DND-41 (cell line): ENCODE results near the gene NPAS2.

Source experiments
- ATAC-seq: fragments of 200-7000 bp; cut with Tn5 transposase; 3 replicates; pipeline ENCODE4 v1.9.1; 2021; ENCODE audit warnings: low read depth; ENCODE audit not compliant: insufficient read depth
- DNase-seq: peaks from one replicate; pipeline ENCODE4 v3.0.0-alpha.2; 2020
- H2AFZ ChIP-seq: 2 replicates; pipeline ENCODE4 v1.6.0; 2012; ENCODE audit warnings: low read depth, low read length
- H3K27ac ChIP-seq: 2 replicates; pipeline ENCODE4 v1.5.1; 2012; ENCODE audit warnings: low read length, inconsistent platforms
- H3K27me3 ChIP-seq: fragments of 200-600 bp; sonication (generic); 2 replicates; pipeline ENCODE4 v1.6.0; 2012; ENCODE audit warnings: low read length, mild to moderate bottlenecking, inconsistent platforms; ENCODE audit not compliant: insufficient read depth, poor library complexity
- H3K36me3 ChIP-seq: 2 replicates; pipeline ENCODE4 v1.5.1; 2012; ENCODE audit warnings: low read length, inconsistent platforms; ENCODE audit not compliant: insufficient read depth
- H3K4me1 ChIP-seq: 2 replicates; pipeline ENCODE4 v1.5.1; 2012; ENCODE audit warnings: mild to moderate bottlenecking, low read length; ENCODE audit not compliant: insufficient read depth
- H3K4me2 ChIP-seq: 2 replicates; pipeline ENCODE4 v1.6.0; 2012; ENCODE audit warnings: mild to moderate bottlenecking, moderate library complexity, low read length, inconsistent platforms; ENCODE audit not compliant: insufficient read depth
- H3K4me3 ChIP-seq, 2 experiments: fragments of 200-600 bp in 1 of 2; shearing (Covaris generic) in 1 of 2; 2 replicates each; pipeline ENCODE4 v1.5.1; 2012 to 2016; ENCODE audit warnings: inconsistent platforms in 2 of 2, low read length in 2 of 2, mild to moderate bottlenecking in 2 of 2, low read depth in 1 of 2, moderate library complexity in 1 of 2
- H3K79me2 ChIP-seq: 2 replicates; pipeline ENCODE4 v1.6.0; 2012; ENCODE audit warnings: low read length, inconsistent platforms; ENCODE audit not compliant: insufficient read depth
- H3K9ac ChIP-seq: 2 replicates; pipeline ENCODE4 v1.6.0; 2012; ENCODE audit warnings: low read depth, mild to moderate bottlenecking, inconsistent platforms, low read length, moderate library complexity
- H3K9me3 ChIP-seq: 2 replicates; pipeline ENCODE4 v1.5.1; 2012; ENCODE audit warnings: low read length, moderate library complexity, mild to moderate bottlenecking, inconsistent platforms; ENCODE audit not compliant: insufficient read depth, severe bottlenecking
- H4K20me1 ChIP-seq: 2 replicates; pipeline ENCODE4 v1.6.0; 2012; ENCODE audit warnings: low read length; ENCODE audit not compliant: insufficient read depth
- CTCF ChIP-seq: IDR thresholded peaks from 2 replicates; pipeline ENCODE4 v1.5.1; 2012; ENCODE audit warnings: borderline replicate concordance, low read length, moderate library complexity, mild to moderate bottlenecking; ENCODE audit not compliant: poor library complexity, severe bottlenecking; ENCODE audit errors: extremely low read depth
- EZH2 ChIP-seq: IDR thresholded peaks from 3 replicates; pipeline ENCODE4 v1.6.1; 2012; ENCODE audit warnings: borderline replicate concordance, low read depth, mild to moderate bottlenecking, moderate library complexity, low read length, inconsistent platforms; ENCODE audit not compliant: severe bottlenecking

The NPAS2 gene

GRCh38 chr2:100814043-100814442 is 5.9 kb upstream of the NPAS2 start:
- no peak overlapping the region for H2AFZ ChIP-seq
- no peak for DNase-seq
- H3K9me3 ChIP-seq = no peaks in the 10 kb centered on the region
- no peak for ATAC-seq
- no peaks in the 10 kb centered on the region for H4K20me1 ChIP-seq
- no peak overlapping the region for H3K9ac ChIP-seq
- no peaks in the 10 kb centered on the region for H3K36me3 ChIP-seq
- H3K4me1 ChIP-seq = no peaks in the 10 kb centered on the region
- no peak overlapping the region for H3K4me2 ChIP-seq
- no peak overlapping the region for H3K27ac ChIP-seq
- no peaks in the 10 kb centered on the region for H3K79me2 ChIP-seq
- H3K27me3 ChIP-seq = no peaks in the 10 kb centered on the region
- no peak for TF ChIP-seq CTCF
- TF ChIP-seq EZH2 = no peak
- H3K4me3 ChIP-seq = no peak overlapping the region

- H4K20me1 ChIP-seq = no peaks in the 10 kb centered on the region
- H3K4me3 ChIP-seq = no peak overlapping the region
- no peak for ATAC-seq
- TF ChIP-seq CTCF (no peak), EZH2 (no peak)
- no peak overlapping the region for H3K4me2 ChIP-seq
- DNase-seq = no peak
- H3K79me2 ChIP-seq = no peaks in the 10 kb centered on the region
- peaks cover 4% of the 10 kb centered on the region for H3K4me1 ChIP-seq
- no peak overlapping the region for H3K9ac ChIP-seq
- H3K27me3 ChIP-seq = no peaks in the 10 kb centered on the region
- no peak overlapping the region for H2AFZ ChIP-seq
- H3K9me3 ChIP-seq = no peaks in the 10 kb centered on the region
- no peak overlapping the region for H3K27ac ChIP-seq
- no peaks in the 10 kb centered on the region for H3K36me3 ChIP-seq
Measured at GRCh38 chr2:100814453-100814852, 5.5 kb upstream of the NPAS2 start.

GRCh38 chr2:100817388-100817985 is 2.5 kb upstream of the NPAS2 start:
- H3K4me3 ChIP-seq = no peak overlapping the region
- H3K27ac ChIP-seq = no peak overlapping the region
- H3K4me2 ChIP-seq = no peak overlapping the region
- no peak for TF ChIP-seq EZH2
- H3K9me3 ChIP-seq = no peaks in the 10 kb centered on the region
- H3K27me3 ChIP-seq = no peaks in the 10 kb centered on the region
- peaks cover 17% of the 10 kb centered on the region for H3K4me1 ChIP-seq
- H4K20me1 ChIP-seq = no peaks in the 10 kb centered on the region
- peaks cover 4% of the 10 kb centered on the region for H3K79me2 ChIP-seq
- no peak overlapping the region for H3K9ac ChIP-seq
- no peaks in the 10 kb centered on the region for H3K36me3 ChIP-seq
- H2AFZ ChIP-seq = no peak overlapping the region
- no peak for ATAC-seq
- DNase-seq = no peak

- H3K27me3 ChIP-seq = no peaks in the 10 kb centered on the region
- H2AFZ ChIP-seq = no peak overlapping the region
- H3K9me3 ChIP-seq = no peaks in the 10 kb centered on the region
- ATAC-seq (no peak), DNase-seq (no peak)
- H3K4me3 ChIP-seq = no peak overlapping the region
- H3K27ac ChIP-seq = no peak overlapping the region
- no peaks in the 10 kb centered on the region for H3K36me3 ChIP-seq
- TF ChIP-seq EZH2 (no peak), CTCF (no peak)
- peaks cover 17% of the 10 kb centered on the region for H3K4me1 ChIP-seq
- H3K9ac ChIP-seq = no peak overlapping the region
- peaks cover 4% of the 10 kb centered on the region for H3K79me2 ChIP-seq
- no peak overlapping the region for H3K4me2 ChIP-seq
- no peaks in the 10 kb centered on the region for H4K20me1 ChIP-seq
Measured at GRCh38 chr2:100818003-100818605, 1.8 kb upstream of the NPAS2 start.
